GM06990 (cell line): ENCODE measurements around the gene IDUA.

Experiments used
- DNase-seq: peaks from one replicate; pipeline ENCODE4 v3.0.0-alpha.2; 2011; ENCODE audit not compliant: insufficient read length; ENCODE audit errors: extremely low read depth
- H3K27me3 ChIP-seq: replicated peaks from 2 replicates; pipeline ENCODE4 v1.6.0; 2011; ENCODE audit warnings: low read length; ENCODE audit not compliant: control insufficient read depth, insufficient read depth
- H3K36me3 ChIP-seq: 2 replicates; pipeline ENCODE4 v1.5.1; 2011; ENCODE audit warnings: low read length; ENCODE audit not compliant: control insufficient read depth, insufficient read depth
- H3K4me3 ChIP-seq: replicated peaks from 2 replicates; pipeline ENCODE4 v1.5.1; 2011; ENCODE audit warnings: low read depth, mild to moderate bottlenecking, control low read depth, low read length
- CTCF ChIP-seq: IDR thresholded peaks from 2 replicates; pipeline ENCODE4 v1.5.1; 2011; ENCODE audit warnings: low read length, control low read depth, mild to moderate bottlenecking, inconsistent platforms; ENCODE audit not compliant: insufficient read depth, poor library complexity, severe bottlenecking

IDUA gene

GRCh38 chr4:989722-990471 lies 3.1 kb downstream of the IDUA start:
- no peak for TF ChIP-seq CTCF
- no peaks in the 10 kb centered on the region for H3K27me3 ChIP-seq
- H3K36me3 ChIP-seq = no peaks in the 10 kb centered on the region; the same call in none of the 2 replicates
- no peak overlapping the region for H3K4me3 ChIP-seq
- no peak for DNase-seq

GRCh38 chr4:990746-991367 lies 4.0 kb downstream of the IDUA start:
- DNase-seq = no peak
- TF ChIP-seq CTCF = no peak
- Histone ChIP-seq H3K27me3 (no peaks in the 10 kb centered on the region), H3K36me3 (no peaks in the 10 kb centered on the region; the same call in none of the 2 replicates), H3K4me3 (no peak overlapping the region)

GRCh38 chr4:991451-992296 lies 4.8 kb downstream of the IDUA start:
- H3K27me3 ChIP-seq = no peaks in the 10 kb centered on the region; the same call in 1 of the 2 replicates
- no peak for TF ChIP-seq CTCF
- no peak overlapping the region for H3K4me3 ChIP-seq
- no peak for DNase-seq
- no peaks in the 10 kb centered on the region; the same call in none of the 2 replicates for H3K36me3 ChIP-seq

GRCh38 chr4:992297-993110 lies 5.7 kb downstream of the IDUA start:
- H3K36me3 ChIP-seq = no peaks in the 10 kb centered on the region; the same call in none of the 2 replicates
- no peaks in the 10 kb centered on the region; the same call in 1 of the 2 replicates for H3K27me3 ChIP-seq
- peak overlapping the region; percentile 28; the same call in 1 of the 2 replicates for H3K4me3 ChIP-seq
- DNase-seq = no peak
- TF ChIP-seq CTCF = no peak
